Bronchial epithelial cell (primary cell): ENCODE results near the gene MICAL3. TPM values are rescaled to one million over a fixed set of nuclear protein-coding genes. Genes with fewer than 3 reads are reported as not detected.
"Not testable (repeated sequence)": the region's sequence is repeated elsewhere in the genome, so short reads cannot be mapped to it uniquely, and the experiment has no call there.

ENCODE experiments used
- DNase-seq: peaks from one replicate; pipeline ENCODE4 v3.0.0-alpha.2; 2010; ENCODE audit warnings: low read depth
- FAIRE-seq: peaks from 2 replicates; lab custom pipeline; 2011; peaks lifted over from hg19 to GRCh38; lab: Jason Lieb, UNC
- H3K27me3 ChIP-seq: 2 replicates; pipeline ENCODE4 v1.5.1; 2011; ENCODE audit warnings: low read length; ENCODE audit not compliant: control insufficient read depth, insufficient read depth
- H3K36me3 ChIP-seq: 2 replicates; pipeline ENCODE4 v1.5.1; 2011; ENCODE audit warnings: low read length; ENCODE audit not compliant: control insufficient read depth, insufficient read depth
- H3K4me3 ChIP-seq: 2 replicates; pipeline ENCODE4 v1.5.1; 2011; ENCODE audit warnings: mild to moderate bottlenecking, low read depth, low read length, control low read depth
- CTCF ChIP-seq: IDR thresholded peaks from 2 replicates; pipeline ENCODE4 v1.5.1; 2011; ENCODE audit warnings: mild to moderate bottlenecking, moderate library complexity, low read length, control low read depth, inconsistent platforms; ENCODE audit not compliant: insufficient read depth, severe bottlenecking
- total RNA-seq: library from RNA; depleted of rRNA; stranded (reverse); fragments of >200 nt; gene quantifications from 2 replicates; pipeline ENCODE4 v1.2.1, GENCODE V29; 2014

MICAL3 gene
- total RNA-seq, 1 donor from 2014 or later, result 13.4 TPM

- no peak for TF ChIP-seq CTCF
- H3K27me3 ChIP-seq, result no peaks in the 10 kb centered on the region
- no peak overlapping the region for H3K4me3 ChIP-seq
- DNase-seq (no peak), FAIRE-seq (no peak)
- no peaks in the 10 kb centered on the region for H3K36me3 ChIP-seq
Observed at GRCh38 chr22:18029686-18030267, 5.4 kb upstream of the MICAL3 start.

- FAIRE-seq (no peak), DNase-seq (peak; percentile 40)
- TF ChIP-seq CTCF, result no peak
- Histone ChIP-seq H3K27me3 (no peaks in the 10 kb centered on the region), H3K4me3 (no peak overlapping the region), H3K36me3 (no peaks in the 10 kb centered on the region)
Observed at GRCh38 chr22:18028817-18029527, 4.6 kb upstream of the MICAL3 start.

DNA sequence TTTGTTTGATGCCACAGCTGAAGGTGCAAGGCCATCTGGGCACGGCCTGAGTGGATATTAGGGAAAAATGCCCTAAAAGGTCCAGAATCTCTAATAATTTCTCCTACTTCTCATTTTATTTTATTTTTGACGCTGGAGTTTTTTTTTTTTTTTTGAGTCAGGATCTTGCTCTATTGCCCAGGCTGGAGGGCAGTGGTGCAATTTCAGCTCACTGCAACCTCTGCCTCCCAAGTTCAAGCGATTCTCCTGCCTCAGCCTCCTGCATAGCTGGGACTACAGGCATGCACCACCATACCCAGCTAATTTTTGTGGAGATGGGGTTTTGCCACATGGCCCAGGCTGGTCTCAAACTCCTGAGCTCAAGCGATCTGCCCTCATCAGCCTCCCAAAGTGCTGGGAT is 1.5 kb upstream of the MICAL3 start:
- not testable (repeated sequence) for DNase-seq, FAIRE-seq, H3K4me3 ChIP-seq, H3K27me3 ChIP-seq, H3K36me3 ChIP-seq

DNA sequence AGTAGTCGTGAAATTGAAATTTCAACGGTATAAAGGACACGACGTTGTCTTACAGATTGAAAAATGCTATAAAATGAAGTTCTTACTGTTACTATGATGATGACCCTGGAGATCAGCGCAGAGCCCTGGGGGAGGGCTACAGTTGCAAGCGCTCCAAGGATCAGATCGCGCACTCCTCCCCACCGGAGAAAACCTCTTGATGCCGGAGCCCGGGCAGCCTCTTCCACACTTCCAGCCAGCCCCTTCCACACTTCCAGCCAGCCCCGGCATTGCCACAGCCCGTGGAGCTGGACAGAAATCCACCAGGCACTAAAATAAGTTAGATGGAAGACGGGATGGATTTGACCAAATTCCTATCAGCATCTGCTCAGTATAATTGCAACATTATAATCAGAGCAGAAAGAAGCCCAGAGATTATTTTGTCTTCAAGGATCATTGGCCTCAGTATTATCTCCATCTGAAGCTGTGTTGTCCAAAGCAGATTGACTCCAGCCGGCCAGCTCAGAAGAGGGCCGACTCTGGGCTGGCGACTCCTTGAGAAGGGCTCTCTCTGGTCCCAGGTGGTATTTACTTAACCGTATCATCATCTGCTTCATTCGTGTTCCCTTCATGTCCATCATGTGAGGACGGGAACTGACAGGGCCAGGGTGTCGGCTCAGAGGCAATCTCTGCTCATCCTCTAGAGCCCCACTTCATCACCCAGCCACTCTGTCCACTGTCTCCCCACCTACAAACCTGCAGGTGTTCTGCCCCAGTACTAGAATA is 777 bp upstream of the MICAL3 start:
- Histone ChIP-seq H3K27me3 (no peaks in the 10 kb centered on the region), H3K4me3 (no peak overlapping the region), H3K36me3 (no peaks in the 10 kb centered on the region)
- no peak for TF ChIP-seq CTCF
- FAIRE-seq (no peak), DNase-seq (no peak)

DNA sequence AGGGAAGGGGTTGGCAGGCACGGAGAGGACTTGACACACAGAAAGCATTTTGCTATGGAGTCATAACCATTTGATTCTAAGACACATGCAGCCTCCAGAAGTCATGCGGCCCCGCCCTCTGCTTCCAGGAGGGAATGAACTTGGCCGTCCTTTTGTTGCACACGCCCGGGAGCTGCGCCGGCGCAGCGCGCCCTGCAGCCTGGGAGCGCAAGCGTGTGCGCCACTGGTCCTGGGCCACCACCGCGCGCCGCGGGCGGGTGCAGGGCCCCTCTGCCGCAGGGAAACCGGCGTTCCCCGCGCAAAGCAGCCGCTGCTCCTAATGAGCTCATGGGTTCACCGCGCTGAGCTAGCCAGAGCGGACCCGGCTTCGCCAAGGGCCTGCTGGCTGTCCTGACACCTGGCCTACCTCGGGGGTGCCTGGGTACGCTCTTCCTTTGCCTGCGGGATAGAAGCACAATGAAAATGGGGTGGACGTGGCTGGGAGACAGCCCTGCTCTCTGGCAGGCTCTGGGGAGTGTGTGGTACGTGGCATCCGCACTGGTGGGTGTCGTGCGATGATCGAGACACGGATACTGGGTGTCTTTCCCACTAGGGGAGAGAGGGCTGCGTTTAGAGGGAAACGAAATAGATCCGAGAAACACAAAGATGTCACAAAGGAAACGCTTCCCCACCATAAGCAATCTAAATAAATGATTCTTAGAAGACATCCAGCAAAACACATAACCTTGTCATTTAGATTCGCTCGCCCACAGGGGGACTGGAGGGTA is 669 bp downstream of the MICAL3 start:
- H3K27me3 ChIP-seq, result no peaks in the 10 kb centered on the region
- no peak for FAIRE-seq
- TF ChIP-seq CTCF, result peak; percentile 8
- peak overlapping the region; percentile 75 for H3K4me3 ChIP-seq
- no peaks in the 10 kb centered on the region for H3K36me3 ChIP-seq
- peak; percentile 79 for DNase-seq

- no peak for FAIRE-seq
- no peaks in the 10 kb centered on the region for H3K27me3 ChIP-seq
- TF ChIP-seq CTCF, result no peak
- H3K36me3 ChIP-seq, result no peaks in the 10 kb centered on the region
- no peak overlapping the region for H3K4me3 ChIP-seq
- DNase-seq, result no peak
Observed at GRCh38 chr22:18022876-18023275, 1.5 kb downstream of the MICAL3 start.
